H1 (cell line): ENCODE measurements around the gene PRKCH. TPM values are rescaled to one million over a fixed set of nuclear protein-coding genes. Genes with fewer than 3 reads are reported as not detected.

Experiments used
- CBX5 ChIP-seq: fragments of 300-800, 300-1000 bp; sonication (generic); IDR thresholded peaks from 2 replicates; pipeline ENCODE4 v1.7.1; 2016; ENCODE audit warnings: antibody characterized with exemption, low read length, low read depth
- GTF2F1 ChIP-seq: IDR thresholded peaks from 2 replicates; pipeline ENCODE4 v1.6.1; 2012; ENCODE audit warnings: low read depth, low read length, improper control_type of control experiment, borderline replicate concordance
- HDAC2 ChIP-seq, 2 experiments: fragments of 300-600 bp in 1 of 2; sonication (generic) in 1 of 2; IDR thresholded peaks; 2 replicates each; pipeline ENCODE4 v1.6.1; 2011 to 2012; ENCODE audit warnings: low read depth in 2 of 2, low read length in 2 of 2, mild to moderate bottlenecking in 2 of 2, moderate library complexity in 2 of 2, borderline replicate concordance in 1 of 2, inconsistent platforms in 1 of 2
- PHF8 ChIP-seq: fragments of 200-600 bp; sonication (generic); conservative IDR thresholded peaks from 2 replicates; pipeline ENCODE4 v1.7.1; 2012; ENCODE audit warnings: low read depth, mild to moderate bottlenecking, inconsistent platforms, low read length, moderate library complexity
- polyA plus RNA-seq, 7 experiments: library from polyadenylated mRNA; depleted of rRNA in 3 of 7; stranded (reverse) in 5 of 7; unstranded in 2 of 7; fragments of >200 nt in 5 of 7; fragments of 200-250 nt in 2 of 7; gene quantifications; 1 replicate in 5 of 7; 2 replicates in 1 of 7; 4 replicates in 1 of 7; pipeline versions ENCODE4 v1.2.1 to v1.2.3, GENCODE V29; 2011 to 2013; ENCODE audit warnings: missing spikeins in 2 of 7, mixed read lengths in 2 of 7
- total RNA-seq: library from RNA; stranded (reverse); fragmentation: NEBNext Ultra II Directional; extraction: Animal tissue kit (Norgen Biotek cat#: 25700); gene quantifications from 2 replicates; pipeline ENCODE4 v1.2.1, GENCODE V29; 2021
- TF ChIP-seq, protein P1 (sequence below): IDR thresholded peaks from 2 replicates; pipeline ENCODE4 v1.6.1; 2012; ENCODE audit warnings: inconsistent platforms

The PRKCH gene
- total and polyA plus RNA-seq, 2 of the 8 experiments (the other 6 are each of a cell fraction or from before 2014, with no cell fraction given) = 6.4 to 7.0 TPM

DNA sequence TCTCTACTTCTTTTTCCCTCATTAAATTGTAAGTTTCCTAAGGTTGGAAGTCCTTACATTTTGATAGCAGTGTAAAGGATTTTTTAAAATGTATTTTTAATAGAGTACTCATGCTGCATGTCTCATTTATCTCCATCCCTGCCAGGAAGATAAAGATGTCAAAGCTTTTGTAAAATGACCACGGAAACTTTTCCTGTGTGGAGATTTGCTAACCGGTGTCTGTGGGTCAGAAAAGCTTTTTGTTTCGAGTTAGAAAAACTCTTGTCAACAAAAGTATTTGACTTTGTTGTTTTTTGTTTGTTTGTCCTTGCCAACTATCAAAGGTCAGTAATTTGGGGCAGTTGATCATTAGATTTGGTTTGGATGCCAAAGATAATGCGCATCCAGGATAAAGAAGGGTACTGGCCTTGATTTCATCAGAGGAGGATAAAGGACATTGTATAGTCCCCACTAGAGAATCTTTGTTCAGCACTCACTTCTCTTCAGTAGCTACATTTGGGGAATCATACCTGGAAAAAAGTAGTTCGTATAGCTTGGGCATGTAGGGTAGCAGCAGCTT is 217.2 kb downstream of the PRKCH start (continued):
- TF ChIP-seq HDAC2 (IDR thresholded peaks at IDR 0.05; ENCODE audit: borderline replicate concordance in 1 of 2, low read depth in 2 of 2, low read length in 2 of 2) (no peak), CBX5 (no peak), PHF8 (no peak), GTF2F1 (no peak)
- TF ChIP-seq, protein P1, sequence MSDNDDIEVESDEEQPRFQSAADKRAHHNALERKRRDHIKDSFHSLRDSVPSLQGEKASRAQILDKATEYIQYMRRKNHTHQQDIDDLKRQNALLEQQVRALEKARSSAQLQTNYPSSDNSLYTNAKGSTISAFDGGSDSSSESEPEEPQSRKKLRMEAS = no peak
